Fibroblast of skin of right biceps (primary cell): ENCODE results near the gene RRM2.

ENCODE experiments used
- DNase-seq: peaks from one replicate; pipeline ENCODE4 v3.0.0-alpha.2; 2013

RRM2 gene

DNA sequence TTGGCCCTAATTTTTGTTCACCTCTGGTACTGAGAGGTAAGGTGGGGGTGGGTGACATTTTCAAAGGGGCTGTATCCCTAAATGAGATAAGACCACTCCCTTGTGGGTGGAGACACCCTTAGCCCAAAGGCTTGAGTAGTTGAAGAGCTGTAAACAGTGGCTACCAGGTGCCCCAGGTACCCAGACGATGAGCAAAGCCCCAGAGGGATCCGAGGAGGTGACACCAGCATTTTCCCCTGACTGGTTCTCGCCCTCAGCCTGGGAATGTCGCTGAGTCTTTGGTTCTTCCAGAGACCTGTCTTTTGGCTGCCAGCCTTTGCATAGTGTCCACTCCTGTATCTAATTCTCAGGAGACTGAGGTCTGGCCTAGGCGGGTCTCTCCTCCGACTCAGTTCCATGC is 36.5 kb downstream of the RRM2 start:
- DNase-seq, result no peak

DNA sequence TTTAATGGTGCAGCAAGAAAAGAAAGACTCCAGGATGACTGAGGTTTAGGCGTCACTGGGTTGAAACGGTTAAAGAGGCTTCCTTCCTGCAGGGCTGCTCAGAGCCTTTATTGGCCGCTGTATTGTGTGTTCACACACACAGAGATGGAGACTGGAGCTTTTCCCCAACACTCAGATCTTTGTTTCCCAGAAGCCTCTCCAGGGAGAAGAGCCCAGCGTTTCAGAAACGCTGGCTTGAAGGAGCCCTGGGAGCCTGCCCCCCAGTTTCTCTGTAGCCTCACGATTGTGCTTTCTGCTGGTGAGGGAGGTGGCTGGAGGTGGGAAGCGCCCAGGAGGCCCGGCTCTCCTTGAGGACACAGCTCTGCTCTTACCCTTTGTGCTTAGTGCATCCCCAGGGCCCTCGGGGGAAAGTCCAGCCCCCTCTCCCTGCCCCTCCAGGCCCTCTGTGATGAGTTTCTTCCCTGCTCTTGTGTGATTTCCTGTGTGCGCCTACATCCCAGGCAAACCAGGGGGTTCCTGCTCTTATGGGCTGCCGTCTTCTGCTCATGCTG is 37.1 kb downstream of the RRM2 start:
- no peak for DNase-seq

DNA sequence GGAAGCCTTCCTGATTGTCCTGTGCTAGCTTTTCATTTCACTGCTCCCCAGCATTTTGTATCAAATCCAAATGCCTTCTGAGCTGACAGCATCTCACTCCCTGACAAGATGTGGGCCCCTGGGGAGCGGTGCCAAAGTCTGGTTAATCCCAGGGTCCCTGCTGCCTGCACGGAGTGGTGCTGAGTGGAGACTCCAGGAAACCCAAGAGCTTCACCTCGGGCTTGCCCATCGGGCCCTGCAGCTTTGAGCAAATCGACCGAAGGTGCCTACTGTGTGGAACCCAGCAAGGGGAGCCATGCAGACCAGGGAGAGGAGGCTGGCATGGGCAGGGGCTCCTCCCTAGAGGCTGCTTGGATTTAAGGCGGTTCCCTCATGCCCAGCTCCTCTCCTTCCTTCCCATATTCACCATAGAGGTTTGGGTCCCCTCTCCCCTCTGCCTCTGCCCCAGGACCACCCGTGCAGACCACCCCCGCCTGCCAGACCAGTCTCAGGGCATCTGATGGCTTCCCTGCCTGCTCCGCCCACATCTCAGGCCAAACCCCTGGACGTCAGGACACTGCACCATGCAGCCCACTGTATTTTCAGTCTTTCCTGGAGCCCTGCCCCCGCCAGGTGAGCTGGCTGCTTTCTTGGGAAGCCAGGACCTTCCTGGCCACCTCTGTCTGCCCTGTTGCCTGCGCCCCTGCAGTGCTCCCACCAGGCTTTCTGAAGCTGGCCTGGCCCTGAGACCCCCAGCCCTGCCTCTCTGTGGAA is 37.8 kb downstream of the RRM2 start:
- DNase-seq, result no peak

GRCh38 chr2:10161206-10161931 is 38.8 kb downstream of the RRM2 start:
- DNase-seq, result peak; percentile 21

DNA sequence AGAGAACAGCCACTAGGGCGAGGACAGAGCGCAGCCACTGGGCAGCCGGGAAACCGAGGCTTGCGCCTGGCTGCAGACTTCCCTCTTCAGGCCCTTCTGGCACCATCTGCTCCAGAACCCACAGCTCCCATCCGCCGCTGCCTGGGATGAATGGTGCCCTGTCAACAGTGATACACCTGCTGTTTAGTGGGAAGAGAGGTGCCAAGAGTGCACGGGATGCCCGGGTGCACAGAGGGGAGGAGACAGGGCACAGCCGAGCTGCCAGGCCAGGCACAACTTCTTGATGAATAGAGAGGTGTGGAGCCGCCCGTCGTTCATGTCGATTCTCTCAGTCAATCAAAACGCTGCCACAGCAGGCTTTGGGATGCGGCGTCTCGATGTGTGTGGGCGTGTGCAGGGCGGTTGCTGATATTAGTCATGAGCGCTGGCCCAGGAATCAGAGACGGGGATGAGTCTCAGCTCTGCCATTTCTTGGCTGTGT is 39.5 kb downstream of the RRM2 start:
- no peak for DNase-seq

DNA sequence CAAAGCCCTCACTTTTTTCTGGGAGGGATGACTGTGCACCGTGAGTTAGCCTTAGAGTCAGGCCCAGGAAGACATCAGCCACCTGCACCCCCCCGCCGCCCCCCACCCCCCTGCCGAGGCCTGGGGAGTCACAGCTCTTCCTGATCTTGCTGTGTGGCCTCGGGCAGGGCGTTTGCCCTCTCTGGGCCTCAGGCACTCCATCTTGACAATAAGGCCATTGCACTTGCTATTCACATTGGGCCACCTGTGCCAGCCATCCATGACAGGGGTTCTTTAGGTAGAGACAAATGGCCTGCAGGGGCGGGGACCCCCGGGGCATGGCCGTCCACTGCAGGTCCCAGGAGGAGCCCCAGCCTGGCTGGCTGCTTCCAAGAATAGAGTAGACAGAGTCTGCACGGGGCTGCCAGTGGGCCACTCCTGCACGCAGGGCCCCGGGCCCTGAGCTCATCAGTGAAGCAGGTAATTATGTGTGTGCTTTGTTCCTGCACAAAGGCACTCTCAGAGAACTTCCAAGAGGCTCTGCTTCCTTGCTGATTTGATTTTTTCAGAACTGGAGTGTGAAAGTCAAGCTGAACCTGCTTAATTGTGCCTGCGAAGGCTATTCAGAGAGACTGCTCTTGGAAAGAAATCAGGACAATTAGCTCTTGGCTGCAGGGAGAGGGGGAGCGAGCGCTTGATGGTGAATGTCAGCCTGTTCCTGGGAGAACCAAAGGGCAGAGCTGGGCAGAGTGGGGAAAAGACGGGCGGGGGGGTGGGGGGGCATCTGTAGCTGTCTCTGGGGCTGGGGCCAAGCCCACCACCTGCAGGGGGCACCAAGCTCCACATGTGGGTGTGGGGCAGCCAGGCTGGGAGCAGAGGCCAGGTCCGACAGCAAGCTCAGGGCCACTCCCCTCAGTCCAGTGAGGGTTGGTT is 40.3 kb downstream of the RRM2 start:
- DNase-seq, result no peak

GRCh38 chr2:10163498-10164486 is 41.3 kb downstream of the RRM2 start:
- no peak for DNase-seq

- DNase-seq, result no peak
Measured at GRCh38 chr2:10164601-10165000, 42.1 kb downstream of the RRM2 start.

- no peak for DNase-seq
Measured at GRCh38 chr2:10165282-10165681, 42.7 kb downstream of the RRM2 start.

- no peak for DNase-seq
Measured at GRCh38 chr2:10165861-10166675, 43.5 kb downstream of the RRM2 start.

DNA sequence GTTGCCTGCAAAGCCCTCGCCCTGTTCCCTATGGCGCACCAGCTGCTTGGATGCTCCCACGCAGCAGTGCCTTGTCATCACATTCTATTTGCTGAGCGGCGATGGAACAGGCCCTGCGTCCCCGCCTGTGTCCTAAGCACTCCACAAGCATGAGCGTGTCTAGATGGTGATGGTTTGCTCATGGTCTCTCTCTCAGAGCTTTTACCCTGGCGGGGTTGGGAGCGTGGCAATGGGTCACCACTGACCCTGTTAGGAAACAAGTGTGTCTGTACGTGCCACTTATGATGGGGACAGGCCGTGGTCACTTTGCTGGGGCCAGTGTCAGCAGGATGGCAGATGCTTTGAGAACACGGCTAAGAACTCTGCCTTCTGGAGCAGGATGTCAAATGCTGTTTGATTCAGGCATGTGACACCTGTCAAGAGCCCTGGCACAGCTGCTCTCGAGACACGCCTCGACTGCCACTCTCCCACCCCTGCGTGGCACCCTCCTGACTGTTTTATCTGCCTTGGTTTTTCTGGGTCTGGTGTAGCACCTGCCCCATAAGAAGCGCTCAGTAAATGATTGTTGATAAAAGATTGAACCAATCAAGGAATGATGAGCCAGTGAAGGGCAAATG is 44.2 kb downstream of the RRM2 start:
- DNase-seq, result no peak

- DNase-seq, result no peak
Measured at GRCh38 chr2:10167316-10167715, 44.8 kb downstream of the RRM2 start.

- no peak for DNase-seq
Measured at GRCh38 chr2:10168221-10168620, 45.7 kb downstream of the RRM2 start.

DNA sequence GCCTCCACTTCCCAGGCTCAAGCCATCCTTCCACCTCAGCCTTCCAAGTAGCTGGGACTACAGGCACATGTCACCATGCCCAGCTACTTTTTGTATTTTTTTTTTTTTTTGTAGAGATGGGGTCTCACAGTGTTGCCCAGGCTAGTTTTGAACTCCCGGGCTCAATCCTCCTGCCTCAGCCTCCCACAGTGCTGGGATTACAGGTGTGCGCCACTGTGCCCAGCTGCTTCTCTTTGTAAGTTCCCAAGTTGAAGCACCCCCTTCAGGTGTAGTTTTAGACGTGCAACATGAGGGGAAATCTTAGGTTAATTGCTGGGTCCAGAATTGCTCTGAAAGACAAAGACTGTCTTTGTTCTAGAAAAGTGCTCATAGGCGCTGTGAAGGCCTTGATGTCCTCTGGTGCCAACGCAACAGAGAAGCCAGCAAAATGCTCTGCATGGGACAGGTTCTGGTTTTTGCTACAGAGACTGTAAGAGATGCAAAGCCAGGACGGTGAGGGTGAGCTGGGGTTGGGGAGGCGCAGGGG is 46.6 kb downstream of the RRM2 start:
- no peak for DNase-seq

DNA sequence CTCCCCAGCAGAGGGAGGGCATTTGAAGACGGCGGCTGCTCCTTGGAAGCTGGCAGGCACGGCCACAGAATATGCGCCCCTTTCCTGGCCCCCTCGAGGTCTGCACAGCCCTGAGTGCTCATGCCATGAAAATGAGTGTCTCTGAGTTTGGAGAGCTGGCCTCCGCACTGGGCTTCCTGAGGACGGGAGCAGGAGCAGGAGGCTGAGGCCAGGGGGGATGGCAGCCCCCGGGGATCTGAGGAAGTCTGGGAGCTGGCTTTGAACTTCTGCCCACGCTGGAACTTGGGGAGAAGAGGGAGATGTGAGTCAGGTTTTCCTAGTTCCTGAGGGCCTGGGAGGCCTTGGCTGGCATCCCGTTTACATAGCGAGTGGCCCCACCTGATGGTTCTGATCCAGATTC is 47.0 kb downstream of the RRM2 start:
- DNase-seq, result peak; percentile 30

DNA sequence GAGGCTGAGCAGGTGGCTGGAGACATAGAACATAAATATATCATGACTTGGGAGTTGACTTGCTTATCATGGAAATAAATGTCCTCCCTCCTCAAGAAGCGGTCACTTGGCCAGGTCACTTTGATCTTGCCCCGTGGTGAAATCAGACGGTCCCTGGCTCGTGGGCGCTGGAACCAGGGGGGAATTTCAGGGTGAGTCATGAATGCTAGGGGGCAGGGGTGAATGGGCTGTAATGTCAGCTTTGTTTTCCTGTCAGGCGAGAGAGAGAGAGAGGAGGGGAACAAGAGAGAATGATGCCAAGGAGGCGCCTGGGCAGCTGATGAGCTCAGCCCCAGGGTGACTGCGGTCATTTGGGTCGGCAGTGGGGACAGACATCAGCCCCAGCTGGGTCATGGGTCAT is 47.7 kb downstream of the RRM2 start:
- DNase-seq, result peak; percentile 10

DNA sequence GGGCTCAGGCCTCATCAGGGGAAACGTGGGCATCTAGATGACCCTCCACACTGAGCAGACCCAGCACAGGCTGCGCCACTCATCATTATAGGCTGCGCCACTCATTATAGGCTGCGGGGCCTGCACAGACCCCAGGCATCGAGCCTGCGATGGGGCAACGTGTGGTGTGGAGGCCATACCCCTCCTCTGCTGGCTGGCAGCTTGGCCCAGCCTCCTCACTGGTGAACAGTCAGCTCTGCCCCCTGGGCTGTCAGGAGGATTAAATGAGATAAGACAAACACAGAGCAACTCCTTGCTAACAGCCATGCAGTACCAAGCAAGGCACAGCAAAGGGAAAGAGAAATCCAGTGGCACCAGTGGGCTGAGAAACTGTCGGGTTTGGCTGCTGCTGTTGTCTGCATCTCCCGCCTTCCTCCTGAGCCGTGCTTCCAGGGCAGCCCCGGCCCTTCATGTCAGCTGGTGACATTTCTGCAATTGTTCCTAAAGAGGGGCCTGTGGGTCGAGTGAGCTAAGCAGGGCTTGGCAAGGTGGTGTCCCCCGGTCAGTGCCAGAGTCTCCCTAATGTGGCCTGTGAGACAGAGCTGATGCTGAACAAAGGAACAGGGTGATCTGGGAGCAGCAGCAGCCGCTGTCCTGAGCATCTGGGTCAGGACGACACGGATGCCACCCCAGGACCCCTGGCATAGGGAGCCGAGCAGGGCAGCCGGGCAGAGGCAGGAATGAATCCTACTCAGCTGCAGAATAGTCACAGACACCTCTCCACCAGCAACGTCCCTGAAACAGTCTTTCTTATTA is 48.7 kb downstream of the RRM2 start:
- DNase-seq, result no peak

- no peak for DNase-seq
Measured at GRCh38 chr2:10172033-10172871, 49.7 kb downstream of the RRM2 start.
